NCI-H1436 (cell line): ENCODE data around the gene NCAM1.
A peak's percentile ranks its signal among the peaks of the same experiment; 100 is the strongest.
"Not testable (repeated sequence)": the region's sequence is repeated elsewhere in the genome, so short reads cannot be mapped to it uniquely, and the experiment has no call there.

Experiments used
- DNase-seq: peaks from one replicate; lab custom pipeline; 2025; lab: John Stamatoyannopoulos, UW

NCAM1 gene

GRCh38 chr11:112961146-112961668 is at the start of gene NCAM1:
Gene NCAM1, plus strand, starts transcription at chr11:112961420.
- peak; percentile 95 for DNase-seq

- no peak for DNase-seq
These were observed 38.6 kb upstream of the NCAM1 start for GRCh38 chr11:112922606-112923005.

- not testable (repeated sequence) for DNase-seq
These were observed 36.4 kb upstream of the NCAM1 start for GRCh38 chr11:112924836-112925235.

GRCh38 chr11:112925516-112926310 is 35.5 kb upstream of the NCAM1 start:
- no peak for DNase-seq

- no peak for DNase-seq
These were observed 33.1 kb upstream of the NCAM1 start for GRCh38 chr11:112928136-112928535.

- no peak for DNase-seq
These were observed 31.8 kb upstream of the NCAM1 start for GRCh38 chr11:112929432-112929831.

- no peak for DNase-seq
These were observed 29.5 kb upstream of the NCAM1 start for GRCh38 chr11:112931703-112932102.

GRCh38 chr11:112932593-112932992 is 28.6 kb upstream of the NCAM1 start:
- DNase-seq = no peak

GRCh38 chr11:112933970-112934369 is 27.2 kb upstream of the NCAM1 start:
- DNase-seq = no peak

- DNase-seq = no peak
These were observed 20.1 kb upstream of the NCAM1 start for GRCh38 chr11:112941104-112941503.

GRCh38 chr11:112942966-112943643 is 18.1 kb upstream of the NCAM1 start:
- DNase-seq = no peak

- no peak for DNase-seq
These were observed 14.4 kb upstream of the NCAM1 start for GRCh38 chr11:112946866-112947265.

GRCh38 chr11:112949781-112950575 is 11.2 kb upstream of the NCAM1 start:
- DNase-seq = no peak

- no peak for DNase-seq
These were observed 2.5 kb upstream of the NCAM1 start for GRCh38 chr11:112958670-112959069.

GRCh38 chr11:112961751-112962578 is 745 bp downstream of the NCAM1 start:
- DNase-seq = peak; percentile 58

GRCh38 chr11:112962579-112963367 is 1.6 kb downstream of the NCAM1 start:
- peak; percentile 73 for DNase-seq

GRCh38 chr11:112963368-112963955 is 2.2 kb downstream of the NCAM1 start:
- DNase-seq = peak; percentile 38

GRCh38 chr11:112965656-112966055 is 4.4 kb downstream of the NCAM1 start:
- DNase-seq = peak; percentile 56

GRCh38 chr11:112966561-112966960 is 5.3 kb downstream of the NCAM1 start:
- DNase-seq = no peak

- DNase-seq = no peak
These were observed 5.9 kb downstream of the NCAM1 start for GRCh38 chr11:112967082-112967481.
